HG03571 (cell line): ENCODE data around the gene PRCD.

Experiments
- ATAC-seq: cut with Tn5 transposase; IDR thresholded peaks from one replicate; pipeline ENCODE4 v1.9.1; 2021; ENCODE audit not compliant: unreplicated experiment

The PRCD gene

GRCh38 chr17:76539631-76540271 lies at the start of gene PRCD:
Gene PRCD, plus strand, starts transcription at chr17:76540044. Its CDS starts 98 bp downstream, at chr17:76540142.
- no peak for ATAC-seq

GRCh38 chr17:76490112-76490710 lies 49.6 kb upstream of the PRCD start:
- no peak for ATAC-seq

- no peak for ATAC-seq
Measured at GRCh38 chr17:76491271-76492122, 48.3 kb upstream of the PRCD start.

GRCh38 chr17:76492123-76492988 lies 47.5 kb upstream of the PRCD start:
- peak; percentile 27 for ATAC-seq

- ATAC-seq: peak; percentile 47
Measured at GRCh38 chr17:76492989-76493501, 46.8 kb upstream of the PRCD start.

- no peak for ATAC-seq
Measured at GRCh38 chr17:76493505-76494167, 46.2 kb upstream of the PRCD start.

- no peak for ATAC-seq
Measured at GRCh38 chr17:76495663-76496400, 44.0 kb upstream of the PRCD start.

- ATAC-seq: no peak
Measured at GRCh38 chr17:76496464-76496863, 43.4 kb upstream of the PRCD start.

- no peak for ATAC-seq
Measured at GRCh38 chr17:76497699-76497978, 42.2 kb upstream of the PRCD start.

GRCh38 chr17:76497979-76498875 lies 41.6 kb upstream of the PRCD start:
- no peak for ATAC-seq

GRCh38 chr17:76498876-76499251 lies 41.0 kb upstream of the PRCD start:
- no peak for ATAC-seq

- ATAC-seq: no peak
Measured at GRCh38 chr17:76499267-76499667, 40.6 kb upstream of the PRCD start.

GRCh38 chr17:76500074-76500746 lies 39.6 kb upstream of the PRCD start:
- no peak for ATAC-seq

GRCh38 chr17:76500747-76501017 lies 39.2 kb upstream of the PRCD start:
- no peak for ATAC-seq

GRCh38 chr17:76501018-76501826 lies 38.6 kb upstream of the PRCD start, which contains the start of gene RHBDF2:
Gene RHBDF2, minus strand, starts transcription at chr17:76501423. Its CDS starts 19,899 bp downstream, at chr17:76481524.
- peak; percentile 61 for ATAC-seq

GRCh38 chr17:76501827-76502307 lies 38.0 kb upstream of the PRCD start:
- no peak for ATAC-seq
